ENCODE measurements around the gene TM9SF1. TPM values are rescaled to one million over a fixed set of nuclear protein-coding genes. Genes with fewer than 3 reads are reported as not detected.

Gene TM9SF1
- total RNA-seq, 1 donor from 2014 or later = 34.5 TPM

- H3K36me3 Mint-ChIP-seq (ENCODE audit: low read depth) = peaks cover 59% of the 10 kb centered on the region
- peaks cover 4% of the 10 kb centered on the region for H3K27me3 Mint-ChIP-seq (ENCODE audit: insufficient read depth)
- H3K27ac Mint-ChIP-seq = peak overlapping the region; percentile 99
- no peak for DNase-seq (ENCODE audit: low spot score)
- H3K9me3 Mint-ChIP-seq = no peaks in the 10 kb centered on the region
- intact Hi-C loops (cut with micrococcal nuclease) = loop anchor here (2.0 to 5.0 kb wide), 2 partner anchors 107 to 272 kb away; partner anchors contain the start of gene CARMIL3
- peak overlapping the region; percentile 47 for H3K4me3 Mint-ChIP-seq
- peaks cover 48% of the 10 kb centered on the region for H3K4me1 Mint-ChIP-seq (ENCODE audit: low read depth)
Measured at GRCh38 chr14:24159777-24160498, 35.3 kb downstream of the TM9SF1 start.

GRCh38 chr14:24157331-24157730 lies 37.9 kb downstream of the TM9SF1 start:
- Mint-ChIP-seq H3K36me3 (ENCODE audit: low read depth) (peaks cover 49% of the 10 kb centered on the region), H3K4me3 (no peak overlapping the region), H3K4me1 (ENCODE audit: low read depth) (peaks cover 26% of the 10 kb centered on the region), H3K9me3 (no peaks in the 10 kb centered on the region), H3K27ac (peak overlapping the region; percentile 59), H3K27me3 (ENCODE audit: insufficient read depth) (peaks cover 4% of the 10 kb centered on the region)
- intact Hi-C loops (cut with micrococcal nuclease) = no loop called here
- no peak for DNase-seq (ENCODE audit: low spot score)

- peak overlapping the region; percentile 59 for H3K27ac Mint-ChIP-seq
- DNase-seq (ENCODE audit: low spot score) = no peak
- no peak overlapping the region for H3K4me3 Mint-ChIP-seq
- no peaks in the 10 kb centered on the region for H3K9me3 Mint-ChIP-seq
- H3K4me1 Mint-ChIP-seq (ENCODE audit: low read depth) = peaks cover 21% of the 10 kb centered on the region
- H3K27me3 Mint-ChIP-seq (ENCODE audit: insufficient read depth) = peaks cover 4% of the 10 kb centered on the region
- peaks cover 48% of the 10 kb centered on the region for H3K36me3 Mint-ChIP-seq (ENCODE audit: low read depth)
- intact Hi-C loops (cut with micrococcal nuclease) = no loop called here
Measured at GRCh38 chr14:24156840-24157239, 38.4 kb downstream of the TM9SF1 start.

GRCh38 chr14:24155100-24155499 lies 40.1 kb downstream of the TM9SF1 start:
- intact Hi-C loops (cut with micrococcal nuclease) = no loop called here
- Mint-ChIP-seq H3K4me3 (no peak overlapping the region), H3K27me3 (ENCODE audit: insufficient read depth) (no peaks in the 10 kb centered on the region), H3K27ac (no peak overlapping the region), H3K36me3 (ENCODE audit: low read depth) (peaks cover 53% of the 10 kb centered on the region), H3K9me3 (no peaks in the 10 kb centered on the region), H3K4me1 (ENCODE audit: low read depth) (peaks cover 16% of the 10 kb centered on the region)
- no peak for DNase-seq (ENCODE audit: low spot score)

- no peak overlapping the region for H3K27ac Mint-ChIP-seq
- peaks cover 49% of the 10 kb centered on the region for H3K36me3 Mint-ChIP-seq (ENCODE audit: low read depth)
- no peak overlapping the region for H3K4me3 Mint-ChIP-seq
- intact Hi-C loops (cut with micrococcal nuclease) = no loop called here
- no peaks in the 10 kb centered on the region for H3K27me3 Mint-ChIP-seq (ENCODE audit: insufficient read depth)
- no peak for DNase-seq (ENCODE audit: low spot score)
- peaks cover 28% of the 10 kb centered on the region for H3K4me1 Mint-ChIP-seq (ENCODE audit: low read depth)
- no peaks in the 10 kb centered on the region for H3K9me3 Mint-ChIP-seq
Measured at GRCh38 chr14:24151404-24152080, 43.7 kb downstream of the TM9SF1 start.

- H3K36me3 Mint-ChIP-seq (ENCODE audit: low read depth) = peaks cover 48% of the 10 kb centered on the region
- H3K4me1 Mint-ChIP-seq (ENCODE audit: low read depth) = peaks cover 28% of the 10 kb centered on the region
- H3K9me3 Mint-ChIP-seq = no peaks in the 10 kb centered on the region
- intact Hi-C loops (cut with micrococcal nuclease) = no loop called here
- DNase-seq (ENCODE audit: low spot score) = no peak
- no peak overlapping the region for H3K4me3 Mint-ChIP-seq
- H3K27ac Mint-ChIP-seq = no peak overlapping the region
- H3K27me3 Mint-ChIP-seq (ENCODE audit: insufficient read depth) = no peaks in the 10 kb centered on the region
Measured at GRCh38 chr14:24150993-24151392, 44.2 kb downstream of the TM9SF1 start.

GRCh38 chr14:24150567-24150966 lies 44.7 kb downstream of the TM9SF1 start:
- Mint-ChIP-seq H3K36me3 (ENCODE audit: low read depth) (peaks cover 48% of the 10 kb centered on the region), H3K4me3 (peak overlapping the region; percentile 50), H3K27me3 (ENCODE audit: insufficient read depth) (no peaks in the 10 kb centered on the region), H3K9me3 (no peaks in the 10 kb centered on the region), H3K4me1 (ENCODE audit: low read depth) (peaks cover 33% of the 10 kb centered on the region), H3K27ac (peak overlapping the region; percentile 18)
- intact Hi-C loops (cut with micrococcal nuclease) = no loop called here
- DNase-seq (ENCODE audit: low spot score) = no peak

GRCh38 chr14:24150061-24150460 lies 45.2 kb downstream of the TM9SF1 start:
- peaks cover 51% of the 10 kb centered on the region for H3K36me3 Mint-ChIP-seq (ENCODE audit: low read depth)
- no peaks in the 10 kb centered on the region for H3K9me3 Mint-ChIP-seq

GRCh38 chr14:24149302-24149969 lies 45.8 kb downstream of the TM9SF1 start:
- Mint-ChIP-seq H3K4me1 (ENCODE audit: low read depth) (peaks cover 44% of the 10 kb centered on the region), H3K27me3 (ENCODE audit: insufficient read depth) (no peaks in the 10 kb centered on the region), H3K4me3 (peak overlapping the region; percentile 94), H3K36me3 (ENCODE audit: low read depth) (peaks cover 51% of the 10 kb centered on the region), H3K9me3 (no peaks in the 10 kb centered on the region), H3K27ac (no peak overlapping the region)
- DNase-seq (ENCODE audit: low spot score) = no peak
- intact Hi-C loops (cut with micrococcal nuclease) = loop anchor here (5.0 to 10.0 kb wide), 2 partner anchors 682 to 825 kb away; partner anchors contain the start of genes NGDN and PABPN1

More at GRCh38 chr14:24150061-24150460, 45.2 kb downstream of the TM9SF1 start:
- Mint-ChIP-seq H3K4me3 (no peak overlapping the region), H3K27me3 (ENCODE audit: insufficient read depth) (no peaks in the 10 kb centered on the region), H3K4me1 (ENCODE audit: low read depth) (peaks cover 38% of the 10 kb centered on the region), H3K27ac (peak overlapping the region; percentile 18)
- intact Hi-C loops (cut with micrococcal nuclease) = no loop called here
- DNase-seq (ENCODE audit: low spot score) = no peak

- peaks cover 64% of the 10 kb centered on the region for H3K36me3 Mint-ChIP-seq (ENCODE audit: low read depth)
- no peaks in the 10 kb centered on the region for H3K9me3 Mint-ChIP-seq
- no peak for DNase-seq (ENCODE audit: low spot score)
- intact Hi-C loops (cut with micrococcal nuclease) = loop anchor here (1.0 to 10.0 kb wide), 12 partner anchors 13 to 823 kb away; partner anchors contain the start of genes CARMIL3, CHMP4A, DCAF11 and GMPR2
- H3K4me1 Mint-ChIP-seq (ENCODE audit: low read depth) = peaks cover 58% of the 10 kb centered on the region
- peak overlapping the region; percentile 65 for H3K27ac Mint-ChIP-seq
- H3K4me3 Mint-ChIP-seq = peak overlapping the region; percentile 94
- H3K27me3 Mint-ChIP-seq (ENCODE audit: insufficient read depth) = no peaks in the 10 kb centered on the region
Measured at GRCh38 chr14:24147761-24148428, 47.3 kb downstream of the TM9SF1 start.

- peak within 1 kb of the TSS; percentile 94 for H3K4me3 Mint-ChIP-seq
- peak within 1 kb of the TSS; percentile 98 for H3K27ac Mint-ChIP-seq
- peak; percentile 97 for DNase-seq (ENCODE audit: low spot score)
- H3K36me3 Mint-ChIP-seq (ENCODE audit: low read depth) = peaks cover 64% of the 10 kb centered on the region
- H3K27me3 Mint-ChIP-seq (ENCODE audit: insufficient read depth) = no peaks in the 10 kb centered on the region
- intact Hi-C loops (cut with micrococcal nuclease) = loop anchor here (1.0 to 10.0 kb wide), 14 partner anchors 11 to 822 kb away; partner anchors contain the start of genes CARMIL3, CHMP4A, DCAF11 and GMPR2
- no peaks in the 10 kb centered on the region for H3K9me3 Mint-ChIP-seq
- peaks cover 62% of the 10 kb centered on the region for H3K4me1 Mint-ChIP-seq (ENCODE audit: low read depth)
Measured at GRCh38 chr14:24146978-24147760, 48.1 kb downstream of the TM9SF1 start, which contains the start of gene RNF31. TSS of gene RNF31 (plus strand) at chr14:24147498. CDS start at chr14:24147699, 201 bp downstream.
